Transverse colon (tissue), 4 donors: ENCODE data around the gene ZNF714.

Experiments
- POLR2AphosphoS5 ChIP-seq, 3 donors: sonication (generic); formaldehyde crosslinking; IDR thresholded peaks; one replicate each; pipeline ENCODE4 v1.6.1; 2016; ENCODE audit warnings: antibody characterized with exemption in 3 of 3
- TF ChIP-seq, protein P1 (sequence below), 5 experiments: fragments of 200-600 bp in 3 of 5; fragments of 450-650 bp in 2 of 5; sonication (generic) in 3 of 5; IDR thresholded peaks; 1 replicate in 2 of 5; 2 replicates in 3 of 5; pipeline ENCODE4 v1.5.1; 2016 to 2017; ENCODE audit warnings: antibody characterized with exemption in 5 of 5, inconsistent platforms in 3 of 5, mild to moderate bottlenecking in 2 of 5, moderate library complexity in 1 of 5

DNA sequence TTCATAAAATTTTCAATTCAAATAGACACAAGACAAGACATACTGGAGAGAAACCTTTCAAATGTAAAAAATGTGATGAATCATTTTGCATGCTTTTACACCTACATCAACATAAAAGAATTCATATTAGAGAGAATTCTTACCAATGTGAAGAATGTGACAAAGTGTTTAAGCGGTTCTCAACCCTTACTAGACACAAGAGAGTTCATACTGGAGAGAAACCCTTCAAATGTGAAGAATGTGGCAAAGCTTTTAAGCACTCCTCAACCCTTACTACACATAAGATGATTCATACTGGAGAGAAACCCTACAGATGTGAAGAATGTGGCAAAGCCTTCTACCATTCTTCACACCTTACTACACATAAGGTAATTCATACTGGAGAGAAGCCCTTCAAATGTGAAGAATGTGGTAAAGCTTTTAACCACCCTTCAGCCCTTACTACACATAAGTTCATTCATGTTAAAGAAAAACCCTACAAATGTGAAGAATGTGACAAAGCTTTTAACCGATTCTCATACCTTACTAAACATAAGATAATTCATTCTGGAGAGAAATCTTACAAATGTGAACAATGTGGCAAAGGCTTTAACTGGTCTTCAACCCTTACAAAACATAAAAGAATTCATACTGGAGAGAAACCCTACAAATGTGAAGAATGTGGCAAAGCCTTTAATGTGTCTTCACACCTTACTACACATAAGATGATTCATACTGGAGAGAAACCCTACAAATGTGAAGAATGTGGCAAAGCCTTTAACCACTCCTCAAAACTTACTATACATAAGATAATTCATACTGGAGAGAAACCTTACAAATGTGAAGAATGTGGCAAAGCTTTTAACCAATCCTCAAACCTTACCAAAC lies 35.3 kb downstream of the ZNF714 start:
- TF ChIP-seq, protein P1, sequence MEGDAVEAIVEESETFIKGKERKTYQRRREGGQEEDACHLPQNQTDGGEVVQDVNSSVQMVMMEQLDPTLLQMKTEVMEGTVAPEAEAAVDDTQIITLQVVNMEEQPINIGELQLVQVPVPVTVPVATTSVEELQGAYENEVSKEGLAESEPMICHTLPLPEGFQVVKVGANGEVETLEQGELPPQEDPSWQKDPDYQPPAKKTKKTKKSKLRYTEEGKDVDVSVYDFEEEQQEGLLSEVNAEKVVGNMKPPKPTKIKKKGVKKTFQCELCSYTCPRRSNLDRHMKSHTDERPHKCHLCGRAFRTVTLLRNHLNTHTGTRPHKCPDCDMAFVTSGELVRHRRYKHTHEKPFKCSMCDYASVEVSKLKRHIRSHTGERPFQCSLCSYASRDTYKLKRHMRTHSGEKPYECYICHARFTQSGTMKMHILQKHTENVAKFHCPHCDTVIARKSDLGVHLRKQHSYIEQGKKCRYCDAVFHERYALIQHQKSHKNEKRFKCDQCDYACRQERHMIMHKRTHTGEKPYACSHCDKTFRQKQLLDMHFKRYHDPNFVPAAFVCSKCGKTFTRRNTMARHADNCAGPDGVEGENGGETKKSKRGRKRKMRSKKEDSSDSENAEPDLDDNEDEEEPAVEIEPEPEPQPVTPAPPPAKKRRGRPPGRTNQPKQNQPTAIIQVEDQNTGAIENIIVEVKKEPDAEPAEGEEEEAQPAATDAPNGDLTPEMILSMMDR (IDR thresholded peaks at IDR 0.05), result no peak
- TF ChIP-seq POLR2AphosphoS5 (IDR thresholded peaks at IDR 0.05), result no peak
